PFSK-1 (cell line): ENCODE measurements around the gene MBTD1.

Experiments used
- FOXP2 ChIP-seq: optimal IDR thresholded peaks from 2 replicates; pipeline ENCODE3; 2011; ENCODE audit warnings: borderline replicate concordance, control low read depth, inconsistent platforms; ENCODE audit not compliant: insufficient read depth; ENCODE audit errors: extremely low read length, extremely low read depth
- SIN3A ChIP-seq: IDR thresholded peaks from 2 replicates; pipeline ENCODE4 v1.6.1; 2012; ENCODE audit warnings: mild to moderate bottlenecking, low read length, moderate library complexity, borderline replicate concordance; ENCODE audit not compliant: insufficient read depth

GRCh38 chr17:51245535-51245934 is 14.3 kb downstream of the MBTD1 start:
- TF ChIP-seq SIN3A (no peak), FOXP2 (no peak)
